SK-N-SH (cell line): ENCODE measurements around the gene RAI1.

ENCODE experiments used
- CHD2 ChIP-seq: fragments of 150-350 bp; IDR thresholded peaks from 2 replicates; pipeline ENCODE4 v1.6.1; 2018; ENCODE audit warnings: low read length; ENCODE audit not compliant: partially characterized antibody
- CTCF ChIP-seq: fragments of 200-600 bp; sonication (generic); IDR thresholded peaks from 2 replicates; pipeline ENCODE4 v1.6.1; 2017; ENCODE audit warnings: antibody characterized with exemption, mild to moderate bottlenecking, moderate library complexity
- FOXM1 ChIP-seq: IDR thresholded peaks from 2 replicates; pipeline ENCODE4 v1.4.0; 2012; ENCODE audit warnings: low read depth, mild to moderate bottlenecking
- PBX3 ChIP-seq: IDR thresholded peaks from 2 replicates; pipeline ENCODE4; 2012
- POLR2AphosphoS5 ChIP-seq: IDR thresholded peaks from 2 replicates; pipeline ENCODE4 v1.6.1; 2012; ENCODE audit warnings: low read depth, low read length
- RAD21 ChIP-seq: IDR thresholded peaks from 2 replicates; pipeline ENCODE4 v1.6.1; 2012; ENCODE audit warnings: mild to moderate bottlenecking, low read length
- USF2 ChIP-seq: fragments of 150-350 bp; IDR thresholded peaks from 2 replicates; pipeline ENCODE4 v1.6.1; 2017; ENCODE audit warnings: antibody characterized with exemption, low read length, low read depth, borderline replicate concordance
- YY1 ChIP-seq: IDR thresholded peaks from 2 replicates; pipeline ENCODE4 v1.4.0; 2012; ENCODE audit warnings: low read depth, mild to moderate bottlenecking
- ZBTB33 ChIP-seq: IDR thresholded peaks from 2 replicates; pipeline ENCODE4 v1.4.0; 2012; ENCODE audit warnings: low read depth, borderline replicate concordance

- peak; percentile 59 for TF ChIP-seq CTCF
- TF ChIP-seq CHD2: peak; percentile 24
- no peak for TF ChIP-seq ZBTB33
- TF ChIP-seq POLR2AphosphoS5: no peak
- TF ChIP-seq YY1: no peak
- no peak for TF ChIP-seq USF2
- no peak for TF ChIP-seq FOXM1
- TF ChIP-seq PBX3: no peak
- TF ChIP-seq RAD21: peak; percentile 75
These were observed at the start of gene RAI1 for GRCh38 chr17:17681187-17681743.
